Measurements from ENCODE around the gene TMEM147. TPM values are rescaled to one million over a fixed set of nuclear protein-coding genes. Genes with fewer than 3 reads are reported as not detected.

TMEM147 gene
- total RNA-seq, 1 experiment from 2014 or later = 126 TPM

DNA sequence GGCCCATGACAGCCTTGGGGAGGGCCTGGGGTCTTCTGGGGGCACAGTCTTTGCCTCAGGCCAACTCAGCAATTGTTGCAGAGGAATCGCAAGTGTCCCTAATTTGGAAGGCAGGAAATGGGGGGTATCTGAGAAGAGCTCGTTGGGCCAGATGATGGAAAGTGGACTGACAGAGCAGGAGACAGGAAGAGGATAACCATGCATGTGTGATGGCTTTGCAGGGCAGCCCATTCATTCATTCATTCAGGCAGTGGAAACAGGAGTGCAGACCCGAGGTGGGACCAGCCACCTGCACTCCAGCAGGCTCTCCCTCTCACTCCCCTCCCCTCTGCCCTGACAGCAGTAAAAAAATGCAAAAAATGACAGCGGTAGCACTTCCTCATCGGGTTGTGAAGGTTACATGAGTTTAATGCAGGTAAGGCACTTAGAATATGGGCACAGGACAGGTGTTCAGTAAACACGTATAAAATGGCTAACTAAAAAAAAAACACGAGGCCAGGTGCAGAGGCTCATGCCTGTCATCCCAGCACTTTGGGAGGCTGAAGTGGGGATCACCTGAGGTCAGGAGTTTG is 5.0 kb upstream of the TMEM147 start:
- Histone ChIP-seq H3K36me3 (ENCODE audit: control insufficient read depth, insufficient read depth, low read length) (no peaks in the 10 kb centered on the region), H3K9me3 (no peaks in the 10 kb centered on the region), H3K4me3 (ENCODE audit: low read depth, low read length) (no peak overlapping the region), H3K27me3 (replicated peaks; ENCODE audit: control insufficient read depth, insufficient read depth, low read length) (no peaks in the 10 kb centered on the region), H3K4me1 (peaks cover 7% of the 10 kb centered on the region; the same call in 1 of the 2 replicates)
- intact Hi-C loops (cut with micrococcal nuclease; ENCODE audit: unreplicated experiment) = no loop called here
- Mint-ChIP-seq H3K27me3 (ENCODE audit: insufficient read depth, unreplicated experiment) (no peaks in the 10 kb centered on the region), H3K9me3 (ENCODE audit: unreplicated experiment) (no peaks in the 10 kb centered on the region), H3K27ac (ENCODE audit: unreplicated experiment) (no peak overlapping the region), H3K4me1 (ENCODE audit: low read depth, unreplicated experiment) (peaks cover 6% of the 10 kb centered on the region), H3K4me3 (ENCODE audit: unreplicated experiment) (no peak overlapping the region), H3K36me3 (ENCODE audit: insufficient read depth, unreplicated experiment) (no peaks in the 10 kb centered on the region)
- BruUV-seq (replicated peaks) = no TSS peak
- CTCF ChIA-PET = no interaction called here
- DNase-seq = no peak
- POLR2A ChIA-PET = no interaction called here
- TF ChIP-seq, protein P1, sequence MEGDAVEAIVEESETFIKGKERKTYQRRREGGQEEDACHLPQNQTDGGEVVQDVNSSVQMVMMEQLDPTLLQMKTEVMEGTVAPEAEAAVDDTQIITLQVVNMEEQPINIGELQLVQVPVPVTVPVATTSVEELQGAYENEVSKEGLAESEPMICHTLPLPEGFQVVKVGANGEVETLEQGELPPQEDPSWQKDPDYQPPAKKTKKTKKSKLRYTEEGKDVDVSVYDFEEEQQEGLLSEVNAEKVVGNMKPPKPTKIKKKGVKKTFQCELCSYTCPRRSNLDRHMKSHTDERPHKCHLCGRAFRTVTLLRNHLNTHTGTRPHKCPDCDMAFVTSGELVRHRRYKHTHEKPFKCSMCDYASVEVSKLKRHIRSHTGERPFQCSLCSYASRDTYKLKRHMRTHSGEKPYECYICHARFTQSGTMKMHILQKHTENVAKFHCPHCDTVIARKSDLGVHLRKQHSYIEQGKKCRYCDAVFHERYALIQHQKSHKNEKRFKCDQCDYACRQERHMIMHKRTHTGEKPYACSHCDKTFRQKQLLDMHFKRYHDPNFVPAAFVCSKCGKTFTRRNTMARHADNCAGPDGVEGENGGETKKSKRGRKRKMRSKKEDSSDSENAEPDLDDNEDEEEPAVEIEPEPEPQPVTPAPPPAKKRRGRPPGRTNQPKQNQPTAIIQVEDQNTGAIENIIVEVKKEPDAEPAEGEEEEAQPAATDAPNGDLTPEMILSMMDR (IDR thresholded peaks at IDR 0.05; ENCODE audit: insufficient read depth in 1 of 2, low read depth in 1 of 2, low read length in 1 of 2, severe bottlenecking in 1 of 2, unreplicated experiment in 1 of 2) = no peak

DNA sequence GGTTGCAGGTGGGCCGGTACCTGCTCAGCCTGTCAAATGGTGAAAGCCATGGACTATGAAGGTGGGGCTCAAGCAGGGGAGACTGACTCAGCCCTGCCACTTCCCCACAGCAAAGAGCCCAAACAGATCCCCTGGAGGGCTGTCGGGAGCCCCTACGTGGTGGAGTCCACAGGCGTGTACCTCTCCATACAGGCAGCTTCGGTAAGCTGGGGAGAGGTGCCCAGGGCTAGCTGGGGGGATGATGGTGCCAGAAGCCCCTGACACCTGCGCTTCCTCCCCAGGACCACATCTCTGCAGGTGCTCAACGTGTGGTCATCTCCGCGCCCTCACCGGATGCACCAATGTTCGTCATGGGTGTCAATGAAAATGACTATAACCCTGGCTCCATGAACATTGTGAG is 3.2 kb upstream of the TMEM147 start:
- Histone ChIP-seq H3K9me3 (no peaks in the 10 kb centered on the region), H3K4me1 (peaks cover 14% of the 10 kb centered on the region), H3K4me3 (ENCODE audit: low read depth, low read length) (no peak overlapping the region), H3K27me3 (replicated peaks; ENCODE audit: control insufficient read depth, insufficient read depth, low read length) (no peaks in the 10 kb centered on the region), H3K36me3 (ENCODE audit: control insufficient read depth, insufficient read depth, low read length) (peaks cover under 1% of the 10 kb centered on the region; the same call in 1 of the 2 replicates)
- H3K27ac Mint-ChIP-seq (ENCODE audit: unreplicated experiment) = no peak overlapping the region
- no peak overlapping the region for H3K4me3 Mint-ChIP-seq (ENCODE audit: unreplicated experiment)
- DNase-seq = no peak
- no peaks in the 10 kb centered on the region for H3K27me3 Mint-ChIP-seq (ENCODE audit: insufficient read depth, unreplicated experiment)
- CTCF ChIA-PET = no interaction called here
- intact Hi-C loops (cut with micrococcal nuclease; ENCODE audit: unreplicated experiment) = no loop called here
- peaks cover 17% of the 10 kb centered on the region for H3K4me1 Mint-ChIP-seq (ENCODE audit: low read depth, unreplicated experiment)
- TF ChIP-seq, protein P1 (IDR thresholded peaks at IDR 0.05; ENCODE audit: insufficient read depth in 1 of 2, low read depth in 1 of 2, low read length in 1 of 2, severe bottlenecking in 1 of 2, unreplicated experiment in 1 of 2) = no peak
- H3K36me3 Mint-ChIP-seq (ENCODE audit: insufficient read depth, unreplicated experiment) = peaks cover 10% of the 10 kb centered on the region
- no TSS peak for BruUV-seq (replicated peaks)
- POLR2A ChIA-PET = no interaction called here
- no peaks in the 10 kb centered on the region for H3K9me3 Mint-ChIP-seq (ENCODE audit: unreplicated experiment)

DNA sequence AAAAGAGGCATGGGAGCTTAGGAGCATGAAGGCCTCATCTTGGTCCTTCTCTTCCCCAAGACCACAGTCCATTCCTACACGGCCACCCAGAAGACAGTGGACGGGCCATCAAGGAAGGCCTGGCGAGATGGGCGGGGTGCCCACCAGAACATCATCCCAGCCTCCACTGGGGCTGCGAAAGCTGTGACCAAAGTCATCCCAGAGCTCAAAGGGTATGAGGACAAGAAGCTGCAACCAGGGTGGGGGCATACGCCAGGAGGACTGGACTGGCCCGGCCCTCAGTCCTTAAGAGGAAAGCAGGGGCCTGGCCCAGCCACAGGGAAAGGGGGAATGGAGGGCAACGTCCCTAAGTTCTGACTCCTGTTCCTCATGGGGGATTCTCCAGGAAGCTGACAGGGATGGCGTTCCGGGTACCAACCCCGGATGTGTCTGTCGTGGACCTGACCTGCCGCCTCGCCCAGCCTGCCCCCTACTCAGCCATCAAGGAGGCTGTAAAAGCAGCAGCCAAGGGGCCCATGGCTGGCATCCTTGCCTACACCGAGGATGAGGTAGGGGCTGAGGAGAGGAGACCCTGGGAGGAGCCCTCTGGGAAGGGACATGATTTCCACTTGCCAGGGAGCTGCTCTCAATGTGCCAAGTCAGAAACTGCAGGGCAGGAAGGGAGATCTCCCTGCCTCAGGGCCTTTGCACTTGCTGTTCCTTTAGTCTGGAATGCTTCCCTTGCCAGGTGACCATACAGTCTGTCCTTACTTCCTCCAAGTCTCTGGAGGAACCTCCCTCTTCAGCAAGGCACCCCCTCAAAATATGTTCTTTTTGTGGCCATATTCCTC is 1.9 kb upstream of the TMEM147 start:
- peaks cover 13% of the 10 kb centered on the region for H3K36me3 Mint-ChIP-seq (ENCODE audit: insufficient read depth, unreplicated experiment)
- POLR2A ChIA-PET = interaction anchor here (0.6 to 1.1 kb wide), 2 partner anchors 33 to 671 kb away, joined by 3 to 4 read pairs; partner anchors contain the start of gene ZNF565

More for the DNA sequence above, 1.9 kb upstream of the TMEM147 start:
- H3K4me1 Mint-ChIP-seq (ENCODE audit: low read depth, unreplicated experiment) = peaks cover 18% of the 10 kb centered on the region
- no peak overlapping the region for H3K4me3 Mint-ChIP-seq (ENCODE audit: unreplicated experiment)
- TF ChIP-seq, protein P1 (IDR thresholded peaks at IDR 0.05; ENCODE audit: insufficient read depth in 1 of 2, low read depth in 1 of 2, low read length in 1 of 2, severe bottlenecking in 1 of 2, unreplicated experiment in 1 of 2) = no peak
- H3K27me3 Mint-ChIP-seq (ENCODE audit: insufficient read depth, unreplicated experiment) = no peaks in the 10 kb centered on the region
- Histone ChIP-seq H3K4me1 (peaks cover 14% of the 10 kb centered on the region), H3K27me3 (replicated peaks; ENCODE audit: control insufficient read depth, insufficient read depth, low read length) (no peaks in the 10 kb centered on the region), H3K36me3 (ENCODE audit: control insufficient read depth, insufficient read depth, low read length) (peaks cover 3% of the 10 kb centered on the region; the same call in 1 of the 2 replicates), H3K4me3 (ENCODE audit: low read depth, low read length) (no peak overlapping the region), H3K9me3 (no peaks in the 10 kb centered on the region)
- no TSS peak for BruUV-seq (replicated peaks)
- no peak for DNase-seq
- intact Hi-C loops (cut with micrococcal nuclease; ENCODE audit: unreplicated experiment) = no loop called here
- H3K9me3 Mint-ChIP-seq (ENCODE audit: unreplicated experiment) = no peaks in the 10 kb centered on the region
- no peak overlapping the region for H3K27ac Mint-ChIP-seq (ENCODE audit: unreplicated experiment)
- CTCF ChIA-PET = no interaction called here

Measured in Caco-2 (cell line).